HG02938 (cell line): ENCODE measurements around the gene TOLLIP.

Source experiments
- ATAC-seq: cut with Tn5 transposase; IDR thresholded peaks from one replicate; pipeline ENCODE4 v1.9.1; 2021; ENCODE audit warnings: mild to moderate bottlenecking, moderate library complexity; ENCODE audit not compliant: unreplicated experiment

The TOLLIP gene

DNA sequence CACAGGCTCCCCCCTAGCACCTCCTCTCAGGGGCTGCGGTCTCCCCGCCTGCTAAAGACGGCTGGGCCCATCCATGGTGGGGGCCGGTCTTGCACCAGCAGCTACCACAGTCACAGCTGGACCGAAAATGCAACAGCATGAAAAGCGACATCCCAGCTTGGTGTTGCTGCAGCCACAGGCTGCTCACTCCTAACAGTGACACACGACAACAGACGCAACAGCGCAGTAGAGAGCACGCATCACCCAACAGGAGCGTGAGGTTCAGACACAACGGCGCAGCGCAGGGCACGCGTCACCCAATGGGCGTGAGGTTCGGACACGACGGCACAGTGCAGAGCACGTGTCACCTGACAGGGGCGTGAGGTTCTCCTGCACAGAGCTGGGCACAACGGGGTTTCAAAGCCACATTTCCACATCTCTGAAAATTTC is 24.1 kb downstream of the TOLLIP start:
- no peak for ATAC-seq

DNA sequence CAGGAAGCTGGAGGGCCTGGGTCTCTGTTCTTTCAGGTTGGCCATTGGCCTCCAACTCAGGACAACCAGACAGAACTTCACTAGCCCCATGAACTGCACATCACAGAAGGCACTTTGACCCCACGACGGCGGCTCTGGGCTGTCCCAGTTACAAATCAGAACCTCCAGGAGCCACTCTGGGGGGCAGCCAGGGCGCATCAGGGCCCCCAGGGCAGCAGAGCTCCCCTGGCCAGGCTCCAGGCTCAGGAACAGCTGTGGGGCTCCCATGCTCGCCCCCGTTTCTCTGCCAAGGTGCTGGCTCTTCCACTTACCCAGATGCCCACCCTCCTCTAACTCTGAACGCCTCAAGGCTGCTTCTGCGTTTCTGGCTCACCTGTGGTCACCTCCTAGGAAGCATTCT is 25.5 kb downstream of the TOLLIP start:
- ATAC-seq = no peak

DNA sequence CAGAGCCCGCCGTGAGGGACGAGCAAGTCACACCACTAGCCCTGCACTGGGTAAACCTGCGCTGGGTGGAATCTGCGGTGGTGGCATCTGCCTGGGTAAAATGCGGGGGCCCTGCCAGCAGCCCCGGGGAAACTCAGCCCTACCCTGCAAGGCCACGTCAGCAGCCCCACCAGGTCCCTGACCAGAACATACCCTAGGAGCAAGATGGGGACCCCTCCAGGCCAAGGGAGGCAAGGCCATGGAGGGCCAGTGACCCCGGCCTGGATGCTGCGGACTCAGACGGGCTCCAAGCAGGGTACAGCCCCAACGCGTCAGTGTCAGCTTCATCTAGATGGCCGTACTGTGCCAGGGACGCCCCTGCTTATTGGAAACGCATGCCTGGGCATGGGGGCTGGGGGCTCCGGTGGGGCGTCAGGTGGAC is 26.3 kb downstream of the TOLLIP start:
- no peak for ATAC-seq

DNA sequence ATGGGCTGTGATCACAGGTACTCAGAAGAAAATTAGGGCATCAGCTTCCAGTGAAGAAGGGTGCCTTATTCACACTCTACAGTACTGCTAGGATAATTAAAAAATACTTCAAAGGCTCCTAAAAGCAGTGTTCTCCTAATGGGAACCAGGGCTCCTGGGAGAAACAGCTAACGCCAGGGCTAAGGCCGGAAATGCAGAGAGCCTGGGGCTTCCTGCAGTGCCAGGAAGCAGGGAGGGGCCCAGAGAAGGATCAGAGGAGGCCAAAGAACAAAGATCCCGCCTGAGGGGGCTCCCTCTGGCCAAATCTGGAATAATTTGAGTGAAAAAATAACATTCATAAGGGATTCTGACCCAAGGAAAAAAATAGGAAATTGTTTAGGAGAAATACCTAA is 27.5 kb downstream of the TOLLIP start:
- ATAC-seq = no peak

DNA sequence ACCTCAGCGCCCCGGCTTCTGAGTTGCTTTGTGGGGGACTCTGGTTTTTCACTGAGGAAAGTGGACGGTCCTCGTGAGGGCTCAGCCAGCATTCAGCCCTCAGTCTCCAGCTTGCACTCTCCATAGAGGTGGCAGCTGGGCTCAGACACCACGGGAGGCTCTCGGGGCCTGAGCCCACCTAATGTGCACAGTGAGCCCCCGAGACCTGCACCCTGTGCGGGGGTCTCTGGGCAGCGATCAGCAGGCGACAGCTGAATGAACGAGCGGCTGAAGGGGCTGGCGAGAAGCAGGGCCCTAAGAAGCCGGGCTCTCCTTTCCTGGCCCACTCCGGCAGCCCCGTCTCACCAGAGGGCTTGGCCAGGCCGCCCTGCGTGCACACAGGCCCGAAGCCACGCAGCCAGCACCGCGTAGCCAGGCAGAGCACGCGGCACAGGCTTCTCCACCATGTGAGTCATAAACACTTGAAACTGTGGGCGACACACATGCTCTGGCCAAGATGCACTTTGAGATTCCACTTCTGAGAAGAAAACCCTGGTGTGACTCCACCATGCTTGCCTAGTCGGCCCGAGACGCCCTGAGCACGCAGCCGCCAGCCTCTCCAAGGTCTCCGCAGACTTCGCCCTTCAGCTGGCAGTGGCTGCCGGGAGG is 28.0 kb downstream of the TOLLIP start:
- no peak for ATAC-seq

DNA sequence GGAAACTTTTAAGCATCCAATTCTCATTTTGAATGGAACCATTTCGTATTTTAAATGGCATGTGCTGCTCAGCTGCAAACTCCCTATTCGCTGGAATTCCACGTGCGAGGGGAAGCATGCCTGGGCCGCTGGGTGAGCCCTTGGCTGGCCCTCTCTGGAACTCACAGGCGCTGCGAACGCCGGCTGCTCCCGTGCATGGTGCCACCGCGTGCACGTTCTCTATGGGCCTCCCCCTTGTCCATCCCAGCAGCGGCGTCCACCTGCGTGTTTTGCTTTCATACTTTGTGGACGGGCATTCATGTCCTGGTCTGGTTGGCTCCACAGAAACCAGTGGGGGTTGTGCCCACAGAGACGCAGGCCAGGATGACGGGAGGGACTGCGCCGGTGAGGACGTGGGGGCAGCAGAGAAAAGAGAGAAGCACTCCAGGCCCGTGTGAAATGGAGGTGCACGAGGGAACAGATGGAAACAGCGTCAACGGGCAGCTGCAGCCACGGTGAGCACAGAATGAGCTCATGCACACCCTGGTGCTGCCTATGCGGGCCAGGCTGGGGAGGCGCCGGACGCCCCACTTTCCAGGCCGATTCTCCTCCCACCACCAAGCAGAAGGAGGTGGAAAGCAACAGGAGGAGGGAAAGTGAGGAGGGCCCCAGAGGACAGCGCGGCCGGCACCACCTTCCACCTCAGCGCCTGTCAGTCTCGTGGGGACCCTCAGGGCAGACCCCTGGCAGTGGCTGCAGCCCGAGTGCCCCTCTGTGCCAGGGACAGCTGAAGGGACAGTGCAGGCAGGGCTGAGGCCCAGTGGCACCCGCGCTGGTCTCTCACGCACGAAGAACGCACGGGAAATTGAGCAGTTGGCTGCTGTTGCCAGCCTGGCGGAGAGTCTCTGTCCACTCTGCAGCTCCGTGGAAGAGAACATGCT is 29.1 kb downstream of the TOLLIP start:
- ATAC-seq = no peak

DNA sequence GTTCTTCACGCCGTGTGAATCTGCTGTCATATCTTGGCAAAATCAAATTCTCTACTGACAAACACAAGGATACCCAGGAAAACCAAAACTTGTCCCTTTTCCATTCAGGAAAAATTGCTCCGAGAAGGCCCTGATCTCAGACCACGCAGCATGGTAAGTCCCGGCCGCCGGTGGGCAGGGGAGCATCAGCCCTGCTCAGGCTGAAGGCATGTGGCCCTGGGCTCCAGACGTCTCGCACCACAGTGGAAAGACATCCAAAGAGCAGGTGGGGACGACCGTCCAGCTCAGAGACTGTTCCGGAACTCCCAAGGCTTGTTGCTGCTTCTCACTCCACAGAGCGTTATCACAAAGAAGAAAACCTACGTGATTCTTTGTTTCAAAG is 29.8 kb downstream of the TOLLIP start:
- no peak for ATAC-seq

DNA sequence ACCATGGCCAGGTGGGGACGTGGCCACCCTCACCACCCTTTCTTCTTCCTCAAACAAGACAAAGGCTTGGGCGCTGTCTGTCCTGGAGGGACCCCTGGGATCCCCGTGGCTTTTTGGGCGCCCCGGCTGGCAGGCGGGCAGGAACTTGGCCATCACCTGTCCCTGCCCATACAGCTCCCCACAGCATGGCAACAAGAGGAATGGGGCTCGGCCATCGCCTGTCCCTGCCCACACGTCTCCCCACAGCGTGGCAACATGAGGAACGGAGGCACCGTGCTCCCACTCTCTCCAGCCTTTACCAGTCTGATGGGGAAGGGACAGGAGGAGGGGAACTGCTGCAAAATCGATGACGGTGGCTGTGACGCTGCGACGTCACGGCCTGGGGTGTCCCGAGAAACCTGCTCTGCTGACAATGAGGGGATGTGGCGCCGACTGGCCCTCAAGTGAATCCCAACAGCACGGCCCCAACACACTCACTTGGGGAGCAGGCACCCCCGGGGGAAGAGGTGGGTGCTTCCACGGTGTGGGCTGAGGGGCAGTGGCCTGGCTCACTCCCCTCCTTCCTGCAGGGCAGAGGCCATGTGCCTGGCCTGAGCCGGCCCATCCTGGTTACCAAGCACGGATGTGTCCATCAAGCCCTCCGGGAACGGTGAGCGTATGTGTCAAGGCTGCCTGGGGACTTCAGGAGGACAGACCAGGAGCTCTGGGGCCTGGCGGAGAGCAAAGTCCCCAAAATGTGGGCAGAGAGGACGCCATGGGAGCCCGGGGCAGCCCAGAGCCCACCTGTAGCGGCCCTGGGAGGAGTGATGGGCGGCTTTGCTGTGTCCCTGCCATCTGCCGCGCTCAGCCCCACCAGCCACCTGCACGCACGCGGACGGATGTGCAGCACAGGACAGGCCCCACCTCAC is 30.4 kb downstream of the TOLLIP start:
- ATAC-seq = no peak

DNA sequence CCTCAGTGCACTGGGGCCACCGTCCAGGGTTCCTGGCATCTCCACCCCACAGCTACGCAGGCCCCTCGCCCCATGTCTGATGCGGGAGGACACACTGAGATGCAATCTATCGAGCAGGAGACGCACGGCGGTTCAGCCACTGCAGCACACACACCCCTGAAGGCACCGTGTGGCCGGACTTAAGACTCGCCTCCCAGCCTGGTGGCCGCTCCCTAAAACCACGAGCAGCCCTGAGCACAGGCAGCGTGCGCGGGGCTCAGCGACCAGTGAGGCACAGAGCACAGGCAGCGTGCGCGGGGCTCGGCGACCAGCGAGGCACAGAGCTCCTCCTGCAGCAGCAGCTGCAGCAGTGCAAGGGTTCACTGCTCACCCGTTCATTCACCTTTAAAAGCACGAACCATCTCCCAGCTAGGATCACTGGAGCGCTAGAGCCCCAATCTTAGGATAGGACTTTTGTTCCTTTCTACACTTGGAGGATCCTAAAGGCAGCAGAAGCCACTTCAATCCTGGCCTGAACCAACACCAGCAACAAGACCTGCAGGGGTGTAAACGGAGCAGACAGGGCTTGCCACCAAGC is 31.4 kb downstream of the TOLLIP start:
- no peak for ATAC-seq

DNA sequence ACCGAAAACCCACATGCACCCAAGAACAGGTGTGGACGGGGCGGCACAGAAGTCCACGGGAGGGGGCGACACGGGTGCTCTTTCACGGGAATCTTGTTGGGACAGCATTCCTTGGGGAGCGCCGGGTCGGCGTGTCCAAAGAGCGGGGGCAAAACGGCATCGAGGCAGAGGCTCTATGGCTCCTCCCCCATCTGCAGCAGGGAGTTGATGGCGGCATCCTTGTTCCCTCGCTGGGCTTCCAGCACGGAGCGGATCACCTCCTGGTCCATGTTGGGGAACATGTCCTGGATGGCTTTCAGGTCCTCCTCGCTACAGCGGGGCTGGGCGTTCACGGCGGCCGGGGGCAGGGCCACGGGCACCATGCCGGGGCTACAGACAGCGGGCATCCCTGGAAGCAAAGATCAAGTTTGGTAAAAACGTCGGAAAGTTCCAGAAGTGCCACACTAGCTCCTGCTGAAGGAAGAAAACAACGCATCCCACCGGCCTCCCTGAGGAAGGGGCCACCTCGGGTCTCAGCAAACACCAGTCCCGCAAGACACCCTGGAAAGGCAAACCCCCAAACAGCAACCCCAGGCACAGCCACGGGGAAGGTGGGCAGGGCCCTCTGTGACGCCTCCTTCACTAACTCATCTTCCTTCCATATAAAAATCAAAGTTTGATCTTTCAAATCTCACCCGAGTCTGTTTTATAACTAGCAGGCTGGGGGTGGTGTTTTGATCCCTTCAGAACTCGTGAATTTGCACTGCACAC is 32.4 kb downstream of the TOLLIP start:
- no peak for ATAC-seq

DNA sequence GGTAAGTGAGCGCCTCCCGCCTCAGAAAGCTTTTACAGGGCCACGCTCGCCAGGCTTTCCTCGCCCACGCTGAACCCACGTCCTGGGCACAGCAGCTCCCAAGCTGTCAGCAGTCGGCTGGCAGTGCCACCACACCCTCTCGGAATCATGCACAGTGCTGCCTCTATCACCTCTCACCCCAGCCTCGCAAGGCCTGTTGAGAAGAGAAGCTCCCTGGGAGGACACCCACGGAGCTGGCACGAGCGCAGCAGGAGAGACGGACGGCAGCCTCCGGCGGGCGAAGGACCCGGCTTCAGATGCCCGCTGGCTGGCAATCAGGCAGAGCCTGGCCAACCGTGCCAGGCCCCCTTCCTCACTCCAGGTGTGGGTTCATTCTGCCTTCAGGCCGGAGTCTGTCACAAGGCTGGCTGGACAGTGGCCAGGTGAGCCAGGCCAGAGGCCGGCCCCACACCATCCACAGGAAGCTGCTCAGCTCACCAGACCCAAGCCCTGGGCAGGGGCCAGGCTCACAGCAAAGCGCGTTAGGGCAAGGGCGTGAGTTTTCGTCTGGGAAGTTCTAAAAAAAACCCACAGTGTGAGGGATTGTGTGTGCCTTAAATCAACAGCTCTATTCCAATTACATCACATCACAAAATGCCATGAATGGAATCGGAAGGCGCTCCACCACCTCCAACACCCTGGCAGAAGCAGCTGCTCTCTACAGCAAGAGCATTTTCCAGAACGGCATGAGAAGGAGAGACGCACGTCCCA is 33.2 kb downstream of the TOLLIP start:
- ATAC-seq = no peak

DNA sequence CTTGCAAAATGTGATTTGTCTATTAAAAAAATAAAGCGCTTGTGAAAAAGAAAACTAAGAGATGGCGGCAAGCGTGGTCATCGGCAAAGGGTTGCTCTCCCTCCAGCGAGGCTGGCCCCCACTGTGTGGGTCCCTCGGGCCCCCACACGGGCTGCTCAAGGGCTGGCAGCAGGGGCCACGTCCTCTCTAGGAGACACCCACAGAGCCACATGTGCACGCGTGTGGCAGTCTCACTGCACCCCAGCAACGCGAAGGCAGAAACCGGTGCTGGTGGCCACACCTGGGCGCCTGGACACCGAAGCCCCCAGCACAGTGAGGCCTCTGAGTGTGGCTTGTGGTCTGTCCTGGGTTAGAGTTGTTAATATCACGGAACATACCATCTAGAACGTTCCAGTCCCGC is 34.4 kb downstream of the TOLLIP start:
- no peak for ATAC-seq

DNA sequence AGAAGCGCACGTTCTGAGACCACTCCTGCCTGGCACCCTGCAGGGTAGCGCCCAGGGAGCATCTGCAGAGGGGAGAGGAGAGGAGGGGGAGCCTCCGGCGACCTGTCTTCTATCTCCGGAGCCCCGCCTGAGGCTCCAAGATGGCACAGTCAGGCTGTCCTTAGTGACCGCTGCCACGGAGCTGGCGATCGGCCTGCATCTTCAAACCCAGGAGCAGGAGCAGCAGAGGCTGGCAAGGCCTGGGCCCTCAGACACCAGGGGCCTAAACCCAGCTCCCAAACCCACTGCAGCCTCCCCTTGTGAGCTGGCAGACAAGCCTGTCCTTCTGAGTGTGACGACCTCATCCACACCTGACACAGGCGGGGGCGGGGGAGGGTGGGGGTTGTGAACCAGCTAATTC is 34.9 kb downstream of the TOLLIP start:
- ATAC-seq = no peak

DNA sequence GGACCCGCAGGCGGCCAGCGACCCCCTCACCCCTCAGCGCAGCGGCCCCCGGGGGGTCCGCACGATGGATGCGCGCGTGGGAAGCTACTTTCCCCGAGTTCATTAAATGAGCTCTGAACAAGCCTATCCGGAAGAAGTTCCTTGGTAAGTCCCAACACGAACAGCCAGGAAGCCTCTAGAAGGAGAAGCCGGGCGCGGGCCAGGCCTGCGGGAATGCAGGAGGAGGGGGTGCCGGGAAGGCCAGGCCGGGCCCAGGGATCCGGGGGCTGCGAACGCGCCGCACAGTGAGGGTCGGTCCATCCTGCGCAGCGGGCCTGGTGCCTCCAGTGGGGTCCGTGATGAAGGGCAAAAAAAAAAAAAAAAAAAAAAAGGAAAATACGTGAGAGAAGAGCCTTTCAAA is 36.9 kb downstream of the TOLLIP start:
- ATAC-seq = no peak

DNA sequence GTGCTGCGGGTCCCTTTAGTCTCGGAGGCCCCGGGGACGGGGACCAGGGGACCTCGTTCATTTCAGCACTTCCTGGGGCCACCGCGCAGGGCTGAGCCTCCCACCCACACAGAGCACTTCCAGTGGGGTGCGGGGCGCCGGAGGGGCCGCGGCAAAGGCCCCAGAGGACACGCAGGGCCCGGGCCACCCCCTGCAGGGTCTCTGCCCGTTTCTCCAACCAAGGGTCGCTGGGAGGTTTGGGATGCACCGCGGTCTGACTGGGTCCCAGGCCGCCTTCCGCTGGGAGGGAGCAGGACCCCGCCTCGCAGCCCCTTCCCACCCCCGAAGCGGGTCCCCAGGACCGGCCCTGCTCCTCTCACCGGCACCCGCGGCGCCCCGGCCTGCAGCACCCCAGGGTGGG is 37.5 kb downstream of the TOLLIP start:
- ATAC-seq = no peak

DNA sequence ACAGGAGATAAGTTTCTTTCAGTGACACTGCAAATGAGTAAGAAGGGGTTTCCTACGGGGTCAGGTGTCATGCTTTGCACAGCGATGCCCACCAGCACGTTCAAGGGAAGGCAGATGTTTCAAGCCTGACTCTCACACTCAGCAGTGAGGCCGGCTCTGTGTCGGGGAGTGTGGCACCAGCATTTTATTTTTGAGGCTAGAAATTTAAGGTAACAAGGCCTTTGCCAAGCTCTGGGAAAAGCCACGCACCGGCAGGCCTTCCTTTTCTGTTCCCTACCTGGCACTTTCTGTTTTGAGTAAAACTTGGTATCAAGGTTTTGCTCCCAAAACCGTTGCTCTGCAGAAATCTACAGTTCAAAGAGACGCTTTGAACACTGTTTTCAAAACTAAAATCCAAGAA is 38.0 kb downstream of the TOLLIP start:
- no peak for ATAC-seq

DNA sequence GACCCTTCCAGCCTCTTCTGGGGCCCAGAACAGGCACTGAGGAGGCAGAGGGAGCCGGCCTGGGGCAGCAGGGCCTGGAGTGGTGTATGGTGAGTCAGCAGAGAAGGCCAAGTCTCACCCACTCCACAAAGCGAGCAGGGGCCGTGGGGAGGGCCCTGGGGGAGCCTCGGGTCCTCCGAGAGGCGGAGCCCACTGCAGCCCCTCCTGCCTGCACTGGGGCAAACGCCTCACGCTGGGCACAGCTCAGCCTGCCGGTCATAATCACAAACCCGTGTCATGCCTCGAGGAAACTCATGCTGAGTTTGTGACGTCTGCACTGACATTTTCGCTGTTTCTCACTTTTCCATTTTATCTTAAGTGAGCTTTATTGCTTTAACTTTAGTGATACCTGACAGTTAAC is 38.4 kb downstream of the TOLLIP start:
- ATAC-seq = no peak

DNA sequence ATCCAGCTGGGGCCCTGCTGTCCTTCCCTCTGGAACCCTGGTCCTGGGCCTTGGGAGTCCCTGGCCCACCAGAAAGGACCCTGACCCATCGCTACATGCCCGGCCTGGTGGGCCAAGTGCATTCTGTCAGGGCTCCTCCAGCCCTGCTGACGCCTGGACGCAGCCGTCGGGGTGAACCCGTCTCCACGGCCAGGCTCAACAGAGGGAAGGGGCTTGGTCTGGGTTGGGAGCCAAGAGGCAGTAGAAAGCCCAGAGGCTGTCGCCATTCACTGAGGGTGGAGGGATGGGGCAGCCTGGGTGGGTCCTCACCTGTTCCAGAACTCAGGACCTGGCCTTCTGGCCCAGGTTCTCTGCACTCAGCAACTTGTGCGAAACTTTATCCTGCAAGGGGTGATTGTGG is 39.0 kb downstream of the TOLLIP start:
- no peak for ATAC-seq

DNA sequence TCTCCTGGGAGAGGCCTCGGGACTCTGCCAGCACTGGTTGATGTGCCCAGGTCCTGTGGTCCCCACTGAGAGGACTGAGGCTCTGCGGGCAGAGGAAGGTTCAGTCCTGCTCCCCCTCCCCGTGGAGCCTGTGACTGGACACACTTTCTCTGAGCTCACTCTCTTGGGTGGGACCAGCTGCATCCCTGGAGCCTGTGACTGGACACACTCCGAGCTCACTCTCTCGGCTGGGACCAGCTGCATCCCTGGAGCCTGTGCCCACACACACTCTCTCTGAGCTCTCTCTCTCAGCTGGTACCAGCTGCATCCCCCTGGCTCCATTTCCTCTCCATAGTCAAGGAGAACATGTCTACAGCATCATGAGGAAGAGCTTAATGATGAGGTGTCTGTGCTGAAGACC is 39.5 kb downstream of the TOLLIP start:
- ATAC-seq = no peak
